Spleen (tissue), 11 donors: Measurements from ENCODE around the gene TAF7. TPM values are rescaled to one million over a fixed set of nuclear protein-coding genes. Genes with fewer than 3 reads are reported as not detected.

Experiments used
- DNase-seq: peaks from one replicate; pipeline ENCODE4 v3.0.0-alpha.2; 2020
- H3K27ac ChIP-seq, 8 donors: fragments of 200-600 bp; sonication (generic) in 7 of 8; 1 replicate in 4 of 8; 2 replicates in 4 of 8; pipeline versions ENCODE4 v1.5.0 to v1.8.0; 2016 to 2021; ENCODE audit warnings: inconsistent platforms in 4 of 8, mild to moderate bottlenecking in 4 of 8, moderate library complexity in 1 of 8
- H3K27me3 ChIP-seq, 7 donors: fragments of 200-600 bp; sonication (generic) in 6 of 7; replicated peaks in 1 of 7; 1 replicate in 4 of 7; 2 replicates in 3 of 7; pipeline versions ENCODE4 v1.5.0 to v1.8.0; 2016 to 2021; ENCODE audit warnings: inconsistent platforms in 3 of 7, mild to moderate bottlenecking in 1 of 7
- H3K36me3 ChIP-seq, 6 donors: fragments of 200-600 bp; sonication (generic) in 5 of 6; 1 replicate in 4 of 6; 2 replicates in 2 of 6; pipeline versions ENCODE4 v1.5.0 to v1.8.0; 2016 to 2021; ENCODE audit warnings: inconsistent platforms in 2 of 6
- H3K4me1 ChIP-seq, 6 donors: fragments of 200-600 bp; sonication (generic) in 5 of 6; 1 replicate in 3 of 6; 2 replicates in 3 of 6; pipeline versions ENCODE4 v1.5.0 to v1.8.0; 2016 to 2021; ENCODE audit warnings: inconsistent platforms in 3 of 6
- H3K4me3 ChIP-seq, 8 donors: fragments of 200-600 bp; sonication (generic) in 7 of 8; 1 replicate in 4 of 8; 2 replicates in 4 of 8; pipeline versions ENCODE4 v1.5.0 to v1.8.0; 2016 to 2021; ENCODE audit warnings: inconsistent platforms in 4 of 8, mild to moderate bottlenecking in 4 of 8, moderate library complexity in 2 of 8
- H3K9me3 ChIP-seq, 8 donors: fragments of 200-600 bp; sonication (generic) in 7 of 8; 1 replicate in 4 of 8; 2 replicates in 4 of 8; pipeline versions ENCODE4 v1.5.0 to v1.8.0; 2016 to 2021; ENCODE audit warnings: inconsistent platforms in 4 of 8
- CTCF ChIP-seq, 11 experiments: fragments of 200-600 bp in 7 of 11; fragments of 450-650 bp in 4 of 11; sonication (generic) in 4 of 11; IDR thresholded peaks in 8 of 11; conservative IDR thresholded peaks in 3 of 11; 1 replicate in 7 of 11; 2 replicates in 4 of 11; pipeline versions ENCODE4 v1.4.0 to v1.8.0; 2016 to 2021; ENCODE audit warnings: antibody characterized with exemption in 11 of 11, inconsistent platforms in 4 of 11, mild to moderate bottlenecking in 1 of 11
- POLR2A ChIP-seq, 3 donors: fragments of 450-650 bp; IDR thresholded peaks; one replicate each; pipeline ENCODE4 v1.5.1; 2017; ENCODE audit warnings: antibody characterized with exemption in 3 of 3, mild to moderate bottlenecking in 1 of 3
- POLR2AphosphoS5 ChIP-seq, 3 donors: sonication (generic); formaldehyde crosslinking; IDR thresholded peaks; one replicate each; pipeline ENCODE4 v1.5.1; 2017; ENCODE audit warnings: antibody characterized with exemption in 3 of 3
- WGBS, 5 donors: extraction: QIAGEN DNeasy Blood & Tissue Kit in 3 of 5; methylation state at CpG; one replicate each; pipeline versions ENCODE4 v1.1.5 to v1.1.7; 2013 to 2018; 5-methylcytosine and 5-hydroxymethylcytosine counted together
- intact Hi-C: fragments of 100-400 bp; cut with DNase I; formaldehyde crosslinking; loops from one replicate; pipeline ENCODE4 v1.15.0; 2023; ENCODE audit warnings: low total_unique reads
- polyA plus RNA-seq, 3 donors: library from polyadenylated mRNA; stranded (reverse); fragments of 200-250 nt; gene quantifications; one replicate each; pipeline ENCODE4 v1.2.1, GENCODE V29; 2013
- total RNA-seq, 7 donors: library from RNA; depleted of rRNA in 3 of 7; stranded (reverse); fragments of >200 nt in 3 of 7; fragmentation: NEBNext Ultra II Directional in 4 of 7; extraction: Animal tissue kit (Norgen Biotek cat#: 25700) in 4 of 7; gene quantifications; one replicate each; pipeline versions ENCODE4 v1.1.0 to v1.2.1, GENCODE V29; 2016 to 2021
- donor health status: healthy with polysubstance abuse.
- donor health status: DM: no; HTN: no; CAD: no; lungs with moderate emphysema.
- donor health status: DM: no; HTN: no; CAD: no.
- donor health status: Bipolar disorder and iron deficiency.
- donor health status: healthy.
- donor health status: DM: no; HTN: no; CAD: no.
- donor health status: DM: yes; HTN: yes; CAD: no.

Gene TAF7
- total and polyA plus RNA-seq, 10 donors = 67.6 to 112 (median 78.9) TPM

- Histone ChIP-seq H3K36me3 (no peaks in the 10 kb centered on the region), H3K27ac (no peak within 1 kb of the TSS), H3K4me1 (no peaks in the 10 kb centered on the region), H3K9me3 (peaks cover 0 to 98% (median 87%) of the 10 kb centered on the region in 8 donors), H3K4me3 (no peak within 1 kb of the TSS), H3K27me3 (peaks cover 0 to 91% (median 18%) of the 10 kb centered on the region in 7 donors)
- no peak for TF ChIP-seq POLR2A (IDR thresholded peaks at IDR 0.05)
- peak in 2 of 11 experiments; percentile 7 to 14 for TF ChIP-seq CTCF (IDR thresholded peaks at IDR 0.05 in 8 of 11, conservative IDR thresholded peaks at IDR 0.05 in 3 of 11)
- WGBS, 5 donors = 23 to 36% (median 27%) methylated on average over 21 of the region's 21 CpGs
- intact Hi-C loops = no loop called here
- no peak for DNase-seq
Measured at GRCh38 chr5:141330299-141331080, 9.9 kb upstream of the TAF7 start, which contains the start of gene PCDHGA1. TSS of gene PCDHGA1 (plus strand) at chr5:141330514.

- no peak for TF ChIP-seq POLR2A (IDR thresholded peaks at IDR 0.05)
- TF ChIP-seq CTCF (IDR thresholded peaks at IDR 0.05 in 8 of 11, conservative IDR thresholded peaks at IDR 0.05 in 3 of 11) = no peak
Measured at GRCh38 chr5:141328231-141328630, 7.6 kb upstream of the TAF7 start.

GRCh38 chr5:141326088-141326854, 5.7 kb upstream of the TAF7 start:
- intact Hi-C loops = no loop called here

More at GRCh38 chr5:141328231-141328630, 7.6 kb upstream of the TAF7 start:
- Histone ChIP-seq H3K27ac (no peak overlapping the region), H3K4me1 (no peaks in the 10 kb centered on the region), H3K36me3 (no peaks in the 10 kb centered on the region), H3K4me3 (no peak overlapping the region), H3K27me3 (peaks cover 0 to 68% (median 12%) of the 10 kb centered on the region in 7 donors), H3K9me3 (peaks cover 0 to 100% (median 91%) of the 10 kb centered on the region in 8 donors)
- intact Hi-C loops = no loop called here
- WGBS, 5 donors = 76 to 92% (median 83%) methylated on average over 2 to 8 of the region's 8 CpGs
- DNase-seq = no peak

More at GRCh38 chr5:141326088-141326854, 5.7 kb upstream of the TAF7 start:
- Histone ChIP-seq H3K27ac (peak overlapping the region in 3 of 8 donors; percentile 45 to 59 (median 49)), H3K9me3 (peaks cover 4 to 100% (median 91%) of the 10 kb centered on the region in 8 donors), H3K36me3 (no peaks in the 10 kb centered on the region), H3K27me3 (peaks cover 0 to 48% (median 10%) of the 10 kb centered on the region in 7 donors), H3K4me1 (peaks cover 0 to 3% (median under 1%) of the 10 kb centered on the region in 6 donors), H3K4me3 (peak overlapping the region in 4 of 8 donors; percentile 7 to 59 (median 26))
- TF ChIP-seq POLR2AphosphoS5 (IDR thresholded peaks at IDR 0.05) = no peak
- TF ChIP-seq POLR2A (IDR thresholded peaks at IDR 0.05) = no peak
- TF ChIP-seq CTCF (IDR thresholded peaks at IDR 0.05 in 8 of 11, conservative IDR thresholded peaks at IDR 0.05 in 3 of 11) = peak in 7 of 11 experiments; percentile 11 to 51 (median 43)
- DNase-seq = peak; percentile 84
- WGBS, 5 donors = 11 to 16% (median 15%) methylated on average over 27 of the region's 27 CpGs
